GM12878 (cell line): ENCODE results near the gene SEPHS1. TPM values are rescaled to one million over a fixed set of nuclear protein-coding genes. Genes with fewer than 3 reads are reported as not detected.
A peak's percentile ranks its signal among the peaks of the same experiment; 100 is the strongest.

Experiments
- ASH2L ChIP-seq: fragments of 300-600, 200-600 bp; sonication (generic); IDR thresholded peaks from 2 replicates; pipeline ENCODE4 v1.6.1; 2017; ENCODE audit warnings: low read depth, mild to moderate bottlenecking, borderline replicate concordance
- BCL11A ChIP-seq: IDR thresholded peaks from 2 replicates; pipeline ENCODE4 v1.6.1; 2011; ENCODE audit warnings: low read depth, low read length
- CHD1 ChIP-seq: IDR thresholded peaks from 2 replicates; pipeline ENCODE4 v1.6.1; 2012; ENCODE audit warnings: low read depth, low read length, improper control_type of control experiment
- EED ChIP-seq: sonication (generic); IDR thresholded peaks from 2 replicates; pipeline ENCODE4 v1.6.1; 2016; ENCODE audit warnings: antibody characterized with exemption, low read depth
- HDAC6 ChIP-seq: fragments of 200-600 bp; sonication (generic); IDR thresholded peaks from one replicate; pipeline ENCODE4 v1.8.0; 2017; ENCODE audit warnings: antibody characterized with exemption; ENCODE audit not compliant: unreplicated experiment
- IKZF2 ChIP-seq, 2 experiments: fragments of 450-650 bp; IDR thresholded peaks; 2 replicates each; pipeline ENCODE4 v1.6.1; 2017; ENCODE audit warnings: mild to moderate bottlenecking in 2 of 2, moderate library complexity in 2 of 2
- NFXL1 ChIP-seq: fragments of 450-650 bp; IDR thresholded peaks from 2 replicates; pipeline ENCODE4 v1.6.1; 2017; ENCODE audit warnings: antibody characterized with exemption, mild to moderate bottlenecking, borderline replicate concordance
- NR2C1 ChIP-seq: fragments of 450-650 bp; IDR thresholded peaks from 2 replicates; pipeline ENCODE4 v1.6.1; 2017; ENCODE audit warnings: antibody characterized with exemption, mild to moderate bottlenecking, moderate library complexity
- NRF1 ChIP-seq: conservative IDR thresholded peaks from 2 replicates; pipeline ENCODE4 v1.6.1; 2011; ENCODE audit warnings: mild to moderate bottlenecking, low read depth, low read length, improper control_type of control experiment
- RB1 ChIP-seq: fragments of 450-650 bp; formaldehyde crosslinking; IDR thresholded peaks from 2 replicates; pipeline ENCODE4 v1.6.1; 2017; ENCODE audit warnings: mild to moderate bottlenecking, borderline replicate concordance
- RELA ChIP-seq: fragments of 450-650 bp; IDR thresholded peaks from 2 replicates; pipeline ENCODE4 v1.8.0; 2014; ENCODE audit warnings: borderline replicate concordance; ENCODE audit not compliant: partially characterized antibody
- RUNX3 ChIP-seq: IDR thresholded peaks from 2 replicates; pipeline ENCODE4 v1.6.1; 2012; ENCODE audit warnings: low read length, inconsistent platforms
- SIN3A ChIP-seq: IDR thresholded peaks from 2 replicates; pipeline ENCODE4 v1.6.1; 2012; ENCODE audit warnings: low read depth, low read length, improper control_type of control experiment
- SP1 ChIP-seq: IDR thresholded peaks from one replicate; pipeline ENCODE4 v1.6.1; 2011; ENCODE audit warnings: low read depth, low read length
- SPI1 ChIP-seq: IDR thresholded peaks from 2 replicates; pipeline ENCODE4 v1.6.1; 2011; ENCODE audit warnings: low read depth, mild to moderate bottlenecking, low read length, moderate library complexity, borderline replicate concordance; ENCODE audit not compliant: insufficient read depth
- SREBF2 ChIP-seq: IDR thresholded peaks from 2 replicates; pipeline ENCODE4 v1.6.1; 2012; ENCODE audit warnings: mild to moderate bottlenecking, low read length
- TCF7 ChIP-seq: IDR thresholded peaks from 2 replicates; pipeline ENCODE4 v1.6.1; 2014; ENCODE audit warnings: antibody characterized with exemption, borderline replicate concordance
- YY1 ChIP-seq: IDR thresholded peaks from 2 replicates; pipeline ENCODE4 v1.6.1; 2011; ENCODE audit warnings: low read depth, mild to moderate bottlenecking, low read length
- ZZZ3 ChIP-seq: IDR thresholded peaks from 2 replicates; pipeline ENCODE4 v1.6.1; 2011; ENCODE audit warnings: low read depth; ENCODE audit not compliant: control insufficient read depth, insufficient read length
- polyA plus RNA-seq, 11 experiments: library from polyadenylated mRNA; depleted of rRNA in 4 of 11; unstranded in 6 of 11; stranded (reverse) in 5 of 11; fragments of >200 nt; fragmentation: Nextera tagmentation in 4 of 11; fragmentation: Illumina TruSeq in 1 of 11; extraction: Ambion mirVana in 4 of 11; extraction: Trizol in 1 of 11; gene quantifications; 1 replicate in 1 of 11; 2 replicates in 10 of 11; pipeline versions ENCODE4 v1.2.1 to v1.2.3, GENCODE V29; 2011 to 2016; ENCODE audit warnings: inconsistent platforms in 2 of 11, missing spikeins in 2 of 11, low read depth in 1 of 11
- total RNA-seq, 4 experiments: library from RNA; depleted of rRNA in 3 of 4; stranded (reverse); fragments of >200 nt in 3 of 4; fragmentation: Illumina TruSeq in 1 of 4; extraction: Trizol in 1 of 4; gene quantifications; 2 replicates each; pipeline versions ENCODE4 v1.2.1 to v1.2.3, GENCODE V29; 2013 to 2021
- TF ChIP-seq, protein P1 (sequence below): fragments of 450-650 bp; IDR thresholded peaks from 2 replicates; pipeline ENCODE4 v1.6.1; 2017; ENCODE audit warnings: low read depth, mild to moderate bottlenecking, moderate library complexity
- TF ChIP-seq, protein P2 (sequence below): fragments of 450-650 bp; IDR thresholded peaks from 2 replicates; pipeline ENCODE4 v1.6.1; 2018; ENCODE audit warnings: mild to moderate bottlenecking, low read depth, moderate library complexity; ENCODE audit not compliant: partially characterized antibody
- TF ChIP-seq, protein P3 (sequence below): IDR thresholded peaks from 2 replicates; pipeline ENCODE4 v1.6.1; 2011; ENCODE audit warnings: borderline replicate concordance, low read depth, mild to moderate bottlenecking, moderate library complexity, mixed read lengths, low read length; ENCODE audit not compliant: insufficient read depth; ENCODE audit errors: extremely low read length
- TF ChIP-seq, protein P4 (sequence below): IDR thresholded peaks from 2 replicates; pipeline ENCODE4 v1.6.1; 2011; ENCODE audit warnings: low read depth, low read length, improper control_type of control experiment, borderline replicate concordance

The SEPHS1 gene
- total and polyA plus RNA-seq, 10 of the 15 experiments (the other 5 are each of a cell fraction or from before 2014, with no cell fraction given): 14.7 to 85.4 (median 48.5) TPM

DNA sequence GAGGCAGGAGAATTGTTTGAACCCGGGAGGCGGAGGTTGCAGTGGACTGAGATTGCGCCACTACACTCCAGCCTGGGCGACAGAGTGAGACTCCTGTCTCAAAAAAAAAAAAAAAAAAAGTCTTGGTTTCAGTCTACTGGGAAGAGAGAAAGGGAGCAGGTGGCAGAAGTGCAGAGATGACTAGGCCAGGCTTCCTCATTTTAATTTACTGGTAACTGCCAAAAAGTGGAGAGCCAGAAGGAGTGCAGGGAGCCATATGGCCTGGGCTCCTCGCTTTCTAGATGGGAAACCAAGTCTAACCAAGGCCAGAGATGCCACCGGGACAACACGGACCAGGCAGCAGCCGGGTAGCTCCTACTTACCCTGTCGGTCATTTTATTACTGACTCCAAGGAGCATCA, 12.2 kb downstream of the SEPHS1 start (continued):
- TF ChIP-seq NFXL1: no peak
- no peak for TF ChIP-seq SREBF2
- TF ChIP-seq IKZF2 (IDR thresholded peaks at IDR 0.05): peak; percentile 44 to 45; a peak in 2 of 4 replicates
- TF ChIP-seq RUNX3: no peak
- no peak for TF ChIP-seq NR2C1
- TF ChIP-seq SPI1: peak; percentile 80
- 0 out of 2 replicates have a peak, but pooled peaks have one; percentile 35 for TF ChIP-seq BCL11A
- no peak for TF ChIP-seq CHD1
- TF ChIP-seq, protein P1, sequence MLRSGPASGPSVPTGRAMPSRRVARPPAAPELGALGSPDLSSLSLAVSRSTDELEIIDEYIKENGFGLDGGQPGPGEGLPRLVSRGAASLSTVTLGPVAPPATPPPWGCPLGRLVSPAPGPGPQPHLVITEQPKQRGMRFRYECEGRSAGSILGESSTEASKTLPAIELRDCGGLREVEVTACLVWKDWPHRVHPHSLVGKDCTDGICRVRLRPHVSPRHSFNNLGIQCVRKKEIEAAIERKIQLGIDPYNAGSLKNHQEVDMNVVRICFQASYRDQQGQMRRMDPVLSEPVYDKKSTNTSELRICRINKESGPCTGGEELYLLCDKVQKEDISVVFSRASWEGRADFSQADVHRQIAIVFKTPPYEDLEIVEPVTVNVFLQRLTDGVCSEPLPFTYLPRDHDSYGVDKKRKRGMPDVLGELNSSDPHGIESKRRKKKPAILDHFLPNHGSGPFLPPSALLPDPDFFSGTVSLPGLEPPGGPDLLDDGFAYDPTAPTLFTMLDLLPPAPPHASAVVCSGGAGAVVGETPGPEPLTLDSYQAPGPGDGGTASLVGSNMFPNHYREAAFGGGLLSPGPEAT: 0 out of 2 replicates have a peak, but pooled peaks have one; percentile 41
- no peak for TF ChIP-seq ZZZ3
- no peak for TF ChIP-seq NRF1
- TF ChIP-seq RB1: no peak
- TF ChIP-seq EED: peak; percentile 78
- TF ChIP-seq, protein P2, sequence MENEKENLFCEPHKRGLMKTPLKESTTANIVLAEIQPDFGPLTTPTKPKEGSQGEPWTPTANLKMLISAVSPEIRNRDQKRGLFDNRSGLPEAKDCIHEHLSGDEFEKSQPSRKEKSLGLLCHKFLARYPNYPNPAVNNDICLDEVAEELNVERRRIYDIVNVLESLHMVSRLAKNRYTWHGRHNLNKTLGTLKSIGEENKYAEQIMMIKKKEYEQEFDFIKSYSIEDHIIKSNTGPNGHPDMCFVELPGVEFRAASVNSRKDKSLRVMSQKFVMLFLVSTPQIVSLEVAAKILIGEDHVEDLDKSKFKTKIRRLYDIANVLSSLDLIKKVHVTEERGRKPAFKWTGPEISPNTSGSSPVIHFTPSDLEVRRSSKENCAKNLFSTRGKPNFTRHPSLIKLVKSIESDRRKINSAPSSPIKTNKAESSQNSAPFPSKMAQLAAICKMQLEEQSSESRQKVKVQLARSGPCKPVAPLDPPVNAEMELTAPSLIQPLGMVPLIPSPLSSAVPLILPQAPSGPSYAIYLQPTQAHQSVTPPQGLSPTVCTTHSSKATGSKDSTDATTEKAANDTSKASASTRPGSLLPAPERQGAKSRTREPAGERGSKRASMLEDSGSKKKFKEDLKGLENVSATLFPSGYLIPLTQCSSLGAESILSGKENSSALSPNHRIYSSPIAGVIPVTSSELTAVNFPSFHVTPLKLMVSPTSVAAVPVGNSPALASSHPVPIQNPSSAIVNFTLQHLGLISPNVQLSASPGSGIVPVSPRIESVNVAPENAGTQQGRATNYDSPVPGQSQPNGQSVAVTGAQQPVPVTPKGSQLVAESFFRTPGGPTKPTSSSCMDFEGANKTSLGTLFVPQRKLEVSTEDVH: no peak
- TF ChIP-seq, protein P3, sequence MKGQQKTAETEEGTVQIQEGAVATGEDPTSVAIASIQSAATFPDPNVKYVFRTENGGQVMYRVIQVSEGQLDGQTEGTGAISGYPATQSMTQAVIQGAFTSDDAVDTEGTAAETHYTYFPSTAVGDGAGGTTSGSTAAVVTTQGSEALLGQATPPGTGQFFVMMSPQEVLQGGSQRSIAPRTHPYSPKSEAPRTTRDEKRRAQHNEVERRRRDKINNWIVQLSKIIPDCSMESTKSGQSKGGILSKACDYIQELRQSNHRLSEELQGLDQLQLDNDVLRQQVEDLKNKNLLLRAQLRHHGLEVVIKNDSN: no peak
- TF ChIP-seq, protein P4, sequence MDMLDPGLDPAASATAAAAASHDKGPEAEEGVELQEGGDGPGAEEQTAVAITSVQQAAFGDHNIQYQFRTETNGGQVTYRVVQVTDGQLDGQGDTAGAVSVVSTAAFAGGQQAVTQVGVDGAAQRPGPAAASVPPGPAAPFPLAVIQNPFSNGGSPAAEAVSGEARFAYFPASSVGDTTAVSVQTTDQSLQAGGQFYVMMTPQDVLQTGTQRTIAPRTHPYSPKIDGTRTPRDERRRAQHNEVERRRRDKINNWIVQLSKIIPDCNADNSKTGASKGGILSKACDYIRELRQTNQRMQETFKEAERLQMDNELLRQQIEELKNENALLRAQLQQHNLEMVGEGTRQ: no peak
- no peak for TF ChIP-seq SIN3A
- TF ChIP-seq YY1: peak; percentile 44; the same call in 1 of the 2 replicates
- TF ChIP-seq HDAC6: no peak
- TF ChIP-seq SP1: peak; percentile 70
- no peak for TF ChIP-seq ASH2L
- TF ChIP-seq TCF7: no peak
- no peak for TF ChIP-seq RELA
